Stimulated activated memory B cell treated with anti-CD40 and anti-IgM and Interleukin-4, amounts not matched to agents 10 μg/mL and 1 μg/mL and 100 μg/mL, for 72 hours (primary cell): ENCODE measurements around the gene CMTM6.
"Not testable (repeated sequence)": the region's sequence is repeated elsewhere in the genome, so short reads cannot be mapped to it uniquely, and the experiment has no call there.

Source experiments
- ATAC-seq: fragments of 150-1000 bp; cut with Tn5 transposase; 2 replicates; pipeline ENCODE4 v1.10.0; 2021
- H3K27ac Mint-ChIP-seq: one replicate; pipeline ENCODE4 v1.8.0; 2022; ENCODE audit warnings: mild to moderate bottlenecking, mixed read lengths
- H3K27me3 Mint-ChIP-seq: one replicate; pipeline ENCODE4 v1.8.0; 2022; ENCODE audit warnings: mixed read lengths
- H3K36me3 Mint-ChIP-seq: one replicate; pipeline ENCODE4 v1.8.0; 2022; ENCODE audit warnings: mixed read lengths
- H3K4me1 Mint-ChIP-seq: one replicate; pipeline ENCODE4 v1.8.0; 2022; ENCODE audit warnings: mixed read lengths
- H3K4me3 Mint-ChIP-seq: one replicate; pipeline ENCODE4 v1.8.0; 2022; ENCODE audit warnings: mild to moderate bottlenecking, moderate library complexity, mixed read lengths
- H3K9me3 Mint-ChIP-seq: one replicate; pipeline ENCODE4 v1.8.0; 2022; ENCODE audit warnings: mixed read lengths

The CMTM6 gene

GRCh38 chr3:32488474-32489008, 14.1 kb downstream of the CMTM6 start:
- Mint-ChIP-seq H3K4me1 (peaks cover 30% of the 10 kb centered on the region), H3K27ac (peak overlapping the region; percentile 40), H3K9me3 (no peaks in the 10 kb centered on the region), H3K4me3 (no peak overlapping the region), H3K27me3 (no peaks in the 10 kb centered on the region), H3K36me3 (peaks cover 46% of the 10 kb centered on the region)
- no peak for ATAC-seq

GRCh38 chr3:32487781-32488473, 14.7 kb downstream of the CMTM6 start:
- Mint-ChIP-seq H3K27ac (peak overlapping the region; percentile 40), H3K4me3 (no peak overlapping the region), H3K27me3 (no peaks in the 10 kb centered on the region), H3K4me1 (peaks cover 31% of the 10 kb centered on the region), H3K36me3 (peaks cover 48% of the 10 kb centered on the region), H3K9me3 (no peaks in the 10 kb centered on the region)
- ATAC-seq, result no peak

- peaks cover 76% of the 10 kb centered on the region for H3K36me3 Mint-ChIP-seq
- peak; percentile 78 for ATAC-seq
- peak overlapping the region; percentile 50 for H3K4me3 Mint-ChIP-seq
These were observed 18.2 kb downstream of the CMTM6 start for GRCh38 chr3:32484436-32484835.

DNA sequence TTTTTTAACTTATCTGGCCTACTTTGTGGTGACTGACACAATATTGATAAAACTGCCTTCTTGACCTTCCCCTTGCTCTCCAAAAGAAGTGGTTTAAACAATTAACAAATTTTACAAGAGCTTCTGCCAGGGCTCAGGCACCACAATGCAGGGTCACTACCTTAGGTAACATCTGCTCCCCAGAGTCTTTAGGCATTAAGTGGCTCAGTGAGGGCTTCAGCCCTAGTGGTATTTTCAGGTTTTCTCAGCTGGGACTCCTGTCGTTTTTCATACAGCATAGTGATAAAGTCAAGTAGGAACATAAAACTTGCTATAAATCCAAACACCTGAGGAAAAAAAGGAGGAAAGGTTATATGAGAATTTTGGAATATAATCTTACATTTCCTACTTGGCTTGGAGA, 18.9 kb downstream of the CMTM6 start:
- Mint-ChIP-seq H3K27ac (peak overlapping the region; percentile 87), H3K4me3 (no peak overlapping the region), H3K27me3 (no peaks in the 10 kb centered on the region), H3K36me3 (peaks cover 82% of the 10 kb centered on the region), H3K4me1 (peaks cover 52% of the 10 kb centered on the region), H3K9me3 (no peaks in the 10 kb centered on the region)
- no peak for ATAC-seq

More at GRCh38 chr3:32484436-32484835, 18.2 kb downstream of the CMTM6 start:
- no peaks in the 10 kb centered on the region for H3K9me3 Mint-ChIP-seq
- H3K27ac Mint-ChIP-seq, result peak overlapping the region; percentile 87
- H3K27me3 Mint-ChIP-seq, result no peaks in the 10 kb centered on the region
- H3K4me1 Mint-ChIP-seq, result peaks cover 52% of the 10 kb centered on the region

DNA sequence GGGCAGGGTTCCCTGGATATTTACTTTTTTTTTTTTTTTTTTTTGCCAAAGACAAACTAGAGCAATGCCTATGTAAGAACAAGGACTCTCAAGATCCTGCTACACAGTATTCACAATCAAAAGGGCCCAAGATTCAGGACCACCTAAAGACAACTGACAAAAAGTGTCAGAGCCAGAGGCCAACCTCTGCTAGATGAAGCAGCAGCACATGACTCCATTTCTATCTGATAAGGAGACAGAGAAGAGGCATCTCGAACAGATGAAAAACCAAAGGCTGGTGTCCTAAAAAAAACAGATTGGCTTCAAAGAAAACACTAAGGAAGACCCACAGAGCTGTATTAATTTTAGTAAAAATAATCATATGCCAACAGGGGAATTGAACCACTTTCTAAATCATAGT, 20.0 kb downstream of the CMTM6 start:
- H3K4me1 Mint-ChIP-seq, result peaks cover 60% of the 10 kb centered on the region
- H3K4me3 Mint-ChIP-seq, result no peak overlapping the region
- ATAC-seq, result no peak
- peak overlapping the region; percentile 25 for H3K27ac Mint-ChIP-seq
- H3K27me3 Mint-ChIP-seq, result no peaks in the 10 kb centered on the region
- peaks cover 83% of the 10 kb centered on the region for H3K36me3 Mint-ChIP-seq
- H3K9me3 Mint-ChIP-seq, result no peaks in the 10 kb centered on the region

GRCh38 chr3:32481791-32482631, 20.6 kb downstream of the CMTM6 start:
- Mint-ChIP-seq H3K9me3 (no peaks in the 10 kb centered on the region), H3K4me3 (no peak overlapping the region), H3K27ac (peak overlapping the region; percentile 25), H3K36me3 (peaks cover 84% of the 10 kb centered on the region), H3K27me3 (no peaks in the 10 kb centered on the region), H3K4me1 (peaks cover 66% of the 10 kb centered on the region)
- ATAC-seq, result no peak

DNA sequence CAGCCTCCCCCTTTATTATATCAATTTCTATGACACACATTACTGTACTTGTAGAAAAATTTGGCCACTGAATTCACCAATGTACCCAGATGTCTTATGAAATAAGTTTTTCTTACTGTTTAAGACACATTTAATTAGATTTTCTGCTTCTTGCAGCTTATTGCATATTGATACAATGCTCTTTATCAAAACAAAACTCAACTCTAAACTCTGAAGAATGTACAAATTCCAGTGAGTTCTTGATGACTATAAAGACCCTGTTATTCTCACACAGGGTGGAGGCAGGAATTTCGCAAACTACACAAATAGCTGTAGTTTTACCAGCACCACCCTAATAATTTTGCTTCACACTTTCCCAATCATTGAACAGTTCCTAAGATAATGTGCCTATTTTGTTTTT, 22.0 kb downstream of the CMTM6 start:
- H3K27ac Mint-ChIP-seq, result no peak overlapping the region
- H3K36me3 Mint-ChIP-seq, result peaks cover 82% of the 10 kb centered on the region
- no peaks in the 10 kb centered on the region for H3K9me3 Mint-ChIP-seq
- peaks cover 65% of the 10 kb centered on the region for H3K4me1 Mint-ChIP-seq
- no peak for ATAC-seq
- H3K4me3 Mint-ChIP-seq, result no peak overlapping the region
- no peaks in the 10 kb centered on the region for H3K27me3 Mint-ChIP-seq

DNA sequence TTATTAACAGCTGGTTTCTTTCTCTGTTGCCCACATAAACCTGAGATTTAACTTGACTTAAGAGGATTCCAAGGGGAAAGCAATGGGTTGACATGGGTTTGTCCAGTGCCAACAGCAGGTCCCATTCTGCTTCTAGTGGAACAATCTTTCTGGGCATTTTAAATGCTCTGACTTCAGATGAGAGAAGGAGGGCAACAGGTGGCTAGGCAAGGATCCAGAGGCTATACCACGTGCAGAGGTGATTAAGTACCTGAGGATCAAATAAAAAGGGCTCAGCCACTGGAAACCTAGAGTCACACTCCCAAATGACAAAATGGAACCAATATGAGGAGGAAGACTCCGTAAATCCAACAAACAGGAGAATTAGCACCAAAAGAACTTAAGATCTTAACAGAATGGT, 28.5 kb downstream of the CMTM6 start:
- ATAC-seq, result no peak
- H3K36me3 Mint-ChIP-seq, result peaks cover 78% of the 10 kb centered on the region
- H3K27me3 Mint-ChIP-seq, result no peaks in the 10 kb centered on the region
- peaks cover 2% of the 10 kb centered on the region for H3K9me3 Mint-ChIP-seq
- H3K4me1 Mint-ChIP-seq, result peaks cover 74% of the 10 kb centered on the region
- no peak overlapping the region for H3K4me3 Mint-ChIP-seq
- no peak overlapping the region for H3K27ac Mint-ChIP-seq

DNA sequence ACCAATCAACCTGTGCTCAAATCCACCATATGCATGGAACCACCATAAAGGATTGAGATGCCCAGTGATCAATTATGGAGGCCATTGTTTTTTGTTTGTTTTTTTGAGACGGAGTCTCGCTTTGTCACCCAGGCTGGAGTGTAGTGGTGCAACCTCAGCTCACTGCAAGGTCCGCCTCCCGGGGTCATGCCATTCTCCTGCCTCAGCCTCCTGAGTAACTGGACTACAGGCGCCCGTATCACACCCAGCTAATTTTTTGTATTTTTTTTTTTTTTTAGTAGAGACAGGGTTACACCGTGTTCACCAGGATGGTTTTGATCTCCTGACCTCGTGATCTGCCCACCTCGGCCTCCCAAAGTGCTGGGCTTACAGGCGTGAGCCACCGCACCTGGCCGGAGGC, 30.5 kb downstream of the CMTM6 start:
- peaks cover 76% of the 10 kb centered on the region for H3K4me1 Mint-ChIP-seq
- not testable (repeated sequence) for H3K4me3 Mint-ChIP-seq, H3K27me3 Mint-ChIP-seq, ATAC-seq, H3K9me3 Mint-ChIP-seq
- peaks cover 67% of the 10 kb centered on the region for H3K36me3 Mint-ChIP-seq
- H3K27ac Mint-ChIP-seq, result peak overlapping the region; percentile 58

DNA sequence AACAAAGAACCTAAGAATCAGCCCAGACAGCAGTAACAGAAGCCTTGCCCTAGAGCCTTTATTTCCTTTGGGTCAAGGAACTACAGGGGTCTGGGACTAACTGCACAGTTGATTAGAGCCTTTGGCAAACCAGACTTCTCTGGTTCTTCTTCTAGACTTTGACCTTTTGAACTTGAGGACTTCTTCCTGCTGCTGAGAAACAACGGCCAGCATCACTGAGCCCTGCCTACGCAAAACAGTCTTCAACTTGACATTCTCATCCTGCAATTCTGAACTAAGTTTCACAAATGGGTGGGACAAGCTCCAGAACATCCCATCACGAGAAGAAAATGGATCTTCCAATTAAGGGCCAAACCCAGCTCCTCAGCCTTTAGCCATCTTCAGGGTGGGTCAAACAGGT, 31.4 kb downstream of the CMTM6 start:
- H3K4me1 Mint-ChIP-seq, result peaks cover 74% of the 10 kb centered on the region
- no peaks in the 10 kb centered on the region for H3K27me3 Mint-ChIP-seq
- no peak for ATAC-seq
- H3K36me3 Mint-ChIP-seq, result peaks cover 63% of the 10 kb centered on the region
- H3K9me3 Mint-ChIP-seq, result peaks cover 2% of the 10 kb centered on the region
- peak overlapping the region; percentile 88 for H3K27ac Mint-ChIP-seq
- no peak overlapping the region for H3K4me3 Mint-ChIP-seq

- no peak for ATAC-seq
- Mint-ChIP-seq H3K27me3 (no peaks in the 10 kb centered on the region), H3K4me1 (peaks cover 81% of the 10 kb centered on the region), H3K4me3 (peak overlapping the region; percentile 60), H3K27ac (peak overlapping the region; percentile 88), H3K36me3 (peaks cover 68% of the 10 kb centered on the region), H3K9me3 (peaks cover 2% of the 10 kb centered on the region)
These were observed 32.3 kb downstream of the CMTM6 start for GRCh38 chr3:32470362-32470761.

GRCh38 chr3:32469151-32469874, 33.3 kb downstream of the CMTM6 start:
- H3K27me3 Mint-ChIP-seq, result no peaks in the 10 kb centered on the region
- peaks cover 2% of the 10 kb centered on the region for H3K9me3 Mint-ChIP-seq
- H3K36me3 Mint-ChIP-seq, result peaks cover 65% of the 10 kb centered on the region
- H3K4me3 Mint-ChIP-seq, result peak overlapping the region; percentile 32
- H3K27ac Mint-ChIP-seq, result peak overlapping the region; percentile 88
- ATAC-seq, result peak; percentile 36
- H3K4me1 Mint-ChIP-seq, result peaks cover 74% of the 10 kb centered on the region

- Mint-ChIP-seq H3K27ac (peak overlapping the region; percentile 88), H3K9me3 (peaks cover 2% of the 10 kb centered on the region), H3K4me3 (peak overlapping the region; percentile 19), H3K36me3 (peaks cover 51% of the 10 kb centered on the region), H3K27me3 (no peaks in the 10 kb centered on the region), H3K4me1 (peaks cover 59% of the 10 kb centered on the region)
- ATAC-seq, result peak; percentile 81
These were observed 35.1 kb downstream of the CMTM6 start for GRCh38 chr3:32467333-32468070.

DNA sequence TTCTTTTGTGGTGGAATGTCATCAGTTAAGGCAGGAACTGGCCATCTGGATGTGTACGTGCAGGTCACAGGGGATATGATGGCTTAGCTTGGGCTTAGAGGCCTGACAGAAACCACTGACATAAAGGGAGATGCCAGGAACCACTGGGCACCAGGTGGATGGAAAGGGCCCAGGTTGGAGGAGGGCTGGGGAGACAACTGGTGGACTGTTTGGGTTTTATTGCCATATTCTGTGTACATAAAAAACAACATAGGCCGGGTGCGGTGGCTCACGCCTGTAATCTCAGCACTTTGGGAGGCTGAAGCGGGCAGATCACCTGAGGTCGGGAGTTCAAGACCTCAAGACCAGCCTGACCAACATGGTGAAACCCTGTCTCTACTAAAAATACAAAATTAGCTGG, 35.8 kb downstream of the CMTM6 start:
- not testable (repeated sequence) for H3K9me3 Mint-ChIP-seq, ATAC-seq, H3K4me3 Mint-ChIP-seq, H3K27me3 Mint-ChIP-seq
- H3K27ac Mint-ChIP-seq, result peak overlapping the region; percentile 58
- peaks cover 57% of the 10 kb centered on the region for H3K4me1 Mint-ChIP-seq
- peaks cover 45% of the 10 kb centered on the region for H3K36me3 Mint-ChIP-seq
